Measurements from ENCODE around the gene C3orf85. TPM values are rescaled to one million over a fixed set of nuclear protein-coding genes. Genes with fewer than 3 reads are reported as not detected.

Gene C3orf85
- total and polyA plus RNA-seq, 10 of the 15 experiments (the other 5 are each of a cell fraction or from before 2014, with no cell fraction given): not detected

GRCh38 chr3:109091846-109092245, 44.7 kb upstream of the C3orf85 start (continued):
- TF ChIP-seq EP300 (IDR thresholded peaks at IDR 0.05; ENCODE audit: borderline replicate concordance in 1 of 2, control insufficient read depth in 1 of 2, low read depth in 2 of 2, low read length in 2 of 2): no peak
- TF ChIP-seq RAD21 (IDR thresholded peaks at IDR 0.05; ENCODE audit: insufficient read depth, low read depth, low read length): no peak
- no peak for TF ChIP-seq NRF1 (conservative IDR thresholded peaks at IDR 0.05; ENCODE audit: low read depth, low read length)
- TF ChIP-seq MXI1 (IDR thresholded peaks at IDR 0.05; ENCODE audit: low read depth, low read length): no peak

GRCh38 chr3:109093561-109093960, 43.0 kb upstream of the C3orf85 start:
- FAIRE-seq (no peak), DNase-seq (ENCODE audit: low read depth, low spot score) (no peak), ATAC-seq (no peak)
- Histone ChIP-seq H3K9me3 (replicated peaks; ENCODE audit: control insufficient read depth, insufficient read depth, low read length) (no peaks in the 10 kb centered on the region), H3K4me1 (ENCODE audit: control insufficient read depth, insufficient read depth, low read length) (no peaks in the 10 kb centered on the region), H3K4me2 (ENCODE audit: control insufficient read depth, insufficient read depth) (no peak overlapping the region), H4K20me1 (ENCODE audit: control insufficient read depth, insufficient read depth) (no peaks in the 10 kb centered on the region), H3K79me2 (ENCODE audit: control insufficient read depth, insufficient read depth, low read length) (no peaks in the 10 kb centered on the region), H3K4me3 (no peak overlapping the region), H3K27me3 (replicated peaks in 1 of 2; ENCODE audit: control insufficient read depth in 2 of 2, insufficient read depth in 2 of 2, low read length in 1 of 2) (no peaks in the 10 kb centered on the region), H3K27ac (ENCODE audit: control insufficient read depth, insufficient read depth) (no peak overlapping the region), H3K36me3 (ENCODE audit: control insufficient read depth in 2 of 2, insufficient read depth in 2 of 2, low read length in 1 of 2) (no peaks in the 10 kb centered on the region), H2AFZ (ENCODE audit: control insufficient read depth, low read depth, low read length) (no peak overlapping the region), H3K9ac (ENCODE audit: control insufficient read depth, insufficient read depth, low read length) (no peak overlapping the region)
- BruUV-seq (replicated peaks): no TSS peak
- in situ Hi-C loops (cut with MboI): loop anchor here (25.0 kb wide), 1 partner anchor 431 kb away; no protein-coding TSS in a partner anchor
- intact Hi-C loops (cut with micrococcal nuclease; ENCODE audit: unreplicated experiment): no loop called here
- ChIA-PET CTCF (interaction anchor here (0.6 to 2.2 kb wide), 6 partner anchors 9 to 172 kb away, joined by 3 to 10 read pairs (median 4); no protein-coding TSS in a partner anchor), SMC1A (ENCODE audit: uncharacterized antibody, unreplicated experiment) (interaction anchor here (0.6 to 4.5 kb wide), 4 partner anchors 11 to 462 kb away, joined by 3 to 15 read pairs (median 6); no protein-coding TSS in a partner anchor), POLR2A (no interaction called here), RAD21 (ENCODE audit: unreplicated experiment) (no interaction called here)
- TF ChIP-seq KDM1A (IDR thresholded peaks at IDR 0.05; ENCODE audit: borderline replicate concordance): no peak
- no peak for TF ChIP-seq RELB (IDR thresholded peaks at IDR 0.05; ENCODE audit: low read depth)
- no peak for TF ChIP-seq RCOR1 (conservative IDR thresholded peaks at IDR 0.05; ENCODE audit: low read depth, low read length)
- TF ChIP-seq TCF12 (IDR thresholded peaks at IDR 0.05; ENCODE audit: low read depth, low read length): no peak
- no peak for TF ChIP-seq E4F1 (IDR thresholded peaks at IDR 0.05; ENCODE audit: borderline replicate concordance, partially characterized antibody)
- TF ChIP-seq ASH2L (IDR thresholded peaks at IDR 0.05; ENCODE audit: borderline replicate concordance, low read depth): no peak
- TF ChIP-seq HSF1 (IDR thresholded peaks at IDR 0.05; ENCODE audit: low read depth, low read length): no peak
- no peak for TF ChIP-seq IRF5 (IDR thresholded peaks at IDR 0.05; ENCODE audit: borderline replicate concordance)
- no peak for TF ChIP-seq HCFC1 (IDR thresholded peaks at IDR 0.05; ENCODE audit: low read length)
- TF ChIP-seq BHLHE40 (IDR thresholded peaks at IDR 0.05; ENCODE audit: borderline replicate concordance in 1 of 2, low read depth in 2 of 2, low read length in 1 of 2): no peak
- no peak for TF ChIP-seq ATF3 (IDR thresholded peaks at IDR 0.05; ENCODE audit: borderline replicate concordance, extremely low read depth, low read depth, low read length)
